Raji (cell line): ENCODE results near the gene ARSK.

Experiments
- POLR2A ChIP-seq: IDR thresholded peaks from 2 replicates; pipeline ENCODE4 v1.6.1; 2011; ENCODE audit warnings: low read depth, low read length, control low read depth; ENCODE audit not compliant: insufficient read depth

Gene ARSK

DNA sequence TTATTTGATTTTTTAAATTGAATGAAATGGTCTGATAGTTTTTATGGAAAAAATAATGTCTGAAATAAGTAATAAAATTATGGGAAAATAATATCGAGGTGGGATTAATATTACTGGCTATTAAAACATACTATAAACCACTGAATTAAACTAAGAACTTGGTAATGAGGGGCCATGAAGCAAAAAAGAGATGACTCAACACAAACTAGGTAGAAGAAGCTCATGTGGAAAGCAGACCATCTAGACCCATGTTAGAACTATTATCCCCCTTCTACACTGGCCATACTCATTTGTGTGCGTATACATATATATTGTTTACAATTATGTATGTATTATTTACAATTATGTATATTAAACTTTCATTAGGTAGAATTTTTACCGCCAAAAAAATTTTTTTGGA is 56.5 kb downstream of the ARSK start:
- TF ChIP-seq POLR2A: no peak

DNA sequence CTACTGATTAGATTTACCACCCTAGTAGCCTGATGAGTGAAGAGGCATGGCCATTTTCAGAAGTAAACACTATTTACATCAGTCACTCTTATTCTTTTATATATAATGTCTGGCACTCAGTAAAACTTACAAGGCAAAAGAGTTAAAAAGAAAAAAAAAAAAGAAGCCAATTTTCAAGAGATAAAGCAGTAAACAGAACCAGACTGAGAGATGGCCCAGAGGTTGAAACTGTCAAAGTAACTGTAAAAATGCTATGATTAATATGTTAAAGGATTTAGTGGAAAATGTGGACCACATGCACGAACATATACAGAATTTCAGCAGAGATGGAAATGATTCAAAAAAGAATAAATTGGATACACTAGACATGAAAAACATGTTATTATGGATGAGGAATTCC is 58.6 kb downstream of the ARSK start:
- TF ChIP-seq POLR2A: no peak

- TF ChIP-seq POLR2A: no peak
Observed at GRCh38 chr5:95615164-95615467, 60.2 kb downstream of the ARSK start.

- TF ChIP-seq POLR2A: no peak
Observed at GRCh38 chr5:95617057-95617456, 62.2 kb downstream of the ARSK start.

DNA sequence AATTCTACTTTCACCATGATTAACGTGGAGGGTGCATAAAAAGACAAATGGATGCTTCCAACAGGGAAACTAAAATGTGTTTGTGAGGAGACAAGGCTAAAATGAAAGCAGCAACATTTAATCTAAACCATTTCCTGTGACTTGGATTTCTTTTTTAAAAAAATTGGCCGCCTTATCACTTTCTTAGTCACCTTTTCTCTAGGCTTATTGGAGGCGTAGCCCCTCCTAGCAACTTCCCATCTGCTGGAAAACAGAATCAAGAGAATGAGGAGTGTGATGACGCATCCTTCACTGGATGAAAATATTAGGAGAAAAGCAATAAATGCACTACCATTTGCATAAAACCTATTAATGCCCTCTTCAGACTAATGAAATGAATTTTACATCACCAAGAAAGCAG is 64.2 kb downstream of the ARSK start:
- TF ChIP-seq POLR2A: no peak

DNA sequence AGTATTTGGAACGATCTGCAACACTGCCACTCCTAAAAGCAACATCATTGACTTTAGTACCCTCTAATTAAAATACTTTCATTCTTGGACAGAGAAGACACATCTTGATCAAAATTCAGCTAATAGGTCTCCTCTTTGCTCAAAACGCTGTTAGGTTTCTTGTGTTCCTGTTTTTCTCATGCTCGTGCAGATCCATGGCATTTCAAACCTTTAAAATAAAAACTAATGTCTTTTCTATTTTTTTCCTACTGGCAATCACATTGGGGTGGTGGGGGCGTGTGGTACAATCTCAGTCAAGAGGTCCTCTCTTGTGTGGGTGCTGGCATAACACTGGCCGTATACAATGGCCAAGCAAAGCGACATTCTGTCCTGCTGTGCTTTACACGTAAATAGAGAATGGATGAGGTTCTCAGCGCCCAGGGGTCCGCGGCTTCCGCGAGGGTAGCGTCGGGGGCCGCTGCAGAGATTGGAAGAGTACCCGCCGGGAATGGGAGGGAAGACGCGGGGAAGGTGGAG is 64.7 kb downstream of the ARSK start:
- TF ChIP-seq POLR2A: no peak

- TF ChIP-seq POLR2A: no peak
Observed at GRCh38 chr5:95620030-95620869, 65.3 kb downstream of the ARSK start, which contains the start of gene GPR150. GPR150 (plus strand) TSS chr5:95620087; CDS start chr5:95620276, 189 bp downstream.

- TF ChIP-seq POLR2A: no peak
Observed at GRCh38 chr5:95620870-95621838, 66.3 kb downstream of the ARSK start.

- TF ChIP-seq POLR2A: no peak
Observed at GRCh38 chr5:95621839-95622629, 67.1 kb downstream of the ARSK start.

GRCh38 chr5:95623706-95624105 is 68.8 kb downstream of the ARSK start:
- no peak for TF ChIP-seq POLR2A

GRCh38 chr5:95624368-95624767 is 69.5 kb downstream of the ARSK start:
- TF ChIP-seq POLR2A: no peak

GRCh38 chr5:95626701-95627100 is 71.8 kb downstream of the ARSK start:
- no peak for TF ChIP-seq POLR2A

DNA sequence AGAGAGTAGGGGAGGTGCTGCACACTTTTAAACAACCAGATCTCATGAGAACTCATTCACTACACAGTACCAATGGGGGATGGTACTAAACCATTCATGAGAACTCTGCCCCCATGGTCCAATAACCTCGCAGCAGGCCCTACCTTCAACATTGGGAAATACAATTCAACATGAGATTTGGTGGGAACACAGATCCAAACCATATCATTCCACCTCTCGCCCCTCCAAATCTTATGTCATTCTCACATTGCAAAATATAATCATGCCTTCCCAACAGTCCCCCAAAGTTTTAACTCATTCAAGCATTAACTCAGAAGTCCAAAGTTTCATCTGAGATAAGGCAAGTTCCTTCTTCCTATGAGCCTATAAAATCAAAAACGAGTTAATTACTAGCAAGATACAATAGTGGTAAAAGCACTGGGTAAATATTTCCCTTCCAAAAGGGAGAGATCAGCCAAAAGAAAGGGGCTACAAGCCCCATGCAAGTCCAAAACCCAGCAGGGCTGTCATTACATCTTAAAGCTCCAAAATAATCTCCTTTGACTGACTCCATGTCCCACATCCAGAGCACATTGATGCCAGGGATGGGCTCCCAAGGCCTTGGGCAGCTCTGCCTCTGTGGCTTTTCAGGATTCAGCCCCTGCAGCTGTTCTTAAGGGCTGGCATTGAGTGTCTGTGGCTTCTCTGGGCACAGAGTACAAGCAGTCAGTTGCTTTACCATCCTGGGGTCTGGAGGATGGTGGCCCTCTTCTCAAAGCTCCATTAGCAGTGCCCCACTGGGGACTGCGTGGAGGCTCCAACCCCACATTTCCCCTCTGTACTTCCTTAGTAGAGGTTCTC is 73.3 kb downstream of the ARSK start:
- TF ChIP-seq POLR2A: no peak

DNA sequence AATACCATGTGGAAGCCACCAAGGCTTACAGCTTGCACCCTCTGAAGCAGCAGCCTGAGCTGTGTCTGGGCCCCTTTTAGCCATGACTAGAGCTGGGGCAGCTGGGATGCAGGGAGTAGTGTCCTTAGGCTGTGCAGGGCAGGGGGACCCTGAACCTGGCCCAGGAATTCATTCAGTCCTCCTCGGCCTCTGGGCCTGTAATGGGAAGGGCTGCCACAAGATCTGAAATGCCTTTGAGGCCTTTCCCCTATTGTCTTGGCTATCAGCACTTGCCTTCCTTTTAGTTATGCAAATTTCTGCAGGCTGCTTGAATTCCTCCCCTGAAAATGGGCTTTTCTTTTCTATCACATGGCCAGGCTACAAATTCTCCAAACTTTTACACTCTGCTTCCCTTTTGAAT is 74.0 kb downstream of the ARSK start:
- no peak for TF ChIP-seq POLR2A
